HepG2 (cell line): ENCODE data around the gene RFFL. TPM values are rescaled to one million over a fixed set of nuclear protein-coding genes. Genes with fewer than 3 reads are reported as not detected.

Experiments
- ATAC-seq: fragments of 200-7000 bp; cut with Tn5 transposase; 3 replicates; pipeline ENCODE4 v1.9.1; 2020; ENCODE audit warnings: mild to moderate bottlenecking, moderate library complexity
- BruUV-seq: library from RNA; stranded (reverse); fragments of 400-500 nt; replicated peaks from 2 replicates; lab custom pipeline; 2021; lab: Mats Ljungman, UMichigan
- CTCF ChIA-PET: fragments of 300-600 bp; formaldehyde crosslinking; extraction: SDS; loops from one replicate; lab custom pipeline; 2021; ENCODE audit warnings: low total read pairs, inconsistent platforms, low intra/inter-chr PET ratio; lab: Yijun Ruan, JAX
- POLR2A ChIA-PET: fragments of 350-600 bp; sonication (Branson Sonifier 250); formaldehyde crosslinking; loops from one replicate; lab custom pipeline; 2020; ENCODE audit warnings: antibody characterized with exemption, inconsistent platforms; lab: Yijun Ruan, JAX
- DNase-seq: peaks from one replicate; pipeline ENCODE4 v3.0.0-alpha.2; 2015; ENCODE audit warnings: low spot score
- FAIRE-seq: peaks from 3 replicates; lab custom pipeline; 2011; peaks lifted over from hg19 to GRCh38; lab: Jason Lieb, UNC
- H2AFZ ChIP-seq: one replicate; pipeline ENCODE4 v1.6.1; 2011; ENCODE audit warnings: low read length, inconsistent platforms
- H3K27ac ChIP-seq: fragments of 300-600 bp; 3 replicates; pipeline ENCODE4 v1.8.0; 2011; ENCODE audit warnings: mixed run types, mild to moderate bottlenecking, mixed read lengths, low read length, inconsistent platforms; ENCODE audit not compliant: insufficient read depth; ENCODE audit errors: extremely low read length
- H3K27me3 ChIP-seq, 2 experiments: fragments of 200-600 bp in 1 of 2; 2 replicates in 1 of 2; 3 replicates in 1 of 2; pipeline versions ENCODE4 v1.6.0 to v1.8.0; 2011; ENCODE audit warnings: low read length in 2 of 2, mild to moderate bottlenecking in 2 of 2, moderate library complexity in 2 of 2, inconsistent platforms in 1 of 2; ENCODE audit not compliant: insufficient read depth in 2 of 2, control insufficient read depth in 1 of 2
- H3K36me3 ChIP-seq, 2 experiments: fragments of 200-600 bp in 1 of 2; replicated peaks in 1 of 2; 2 replicates in 1 of 2; 3 replicates in 1 of 2; pipeline versions ENCODE4 v1.5.1 to v1.8.0; 2011; ENCODE audit warnings: low read length in 2 of 2, inconsistent platforms in 1 of 2; ENCODE audit not compliant: insufficient read depth in 2 of 2, control insufficient read depth in 1 of 2
- H3K4me1 ChIP-seq: 2 replicates; pipeline ENCODE4 v1.5.1; 2012; ENCODE audit warnings: low read length, inconsistent platforms; ENCODE audit not compliant: insufficient read depth
- H3K4me2 ChIP-seq: 2 replicates; pipeline ENCODE4 v1.6.0; 2011; ENCODE audit warnings: low read depth, low read length, inconsistent platforms
- H3K4me3 ChIP-seq, 3 experiments: fragments of 200-600 bp in 1 of 3; sonication (generic), shearing (Covaris generic) in 1 of 3; replicated peaks in 1 of 3; 2 replicates each; pipeline ENCODE4 v1.5.1; 2011 to 2016; ENCODE audit warnings: low read length in 3 of 3, inconsistent platforms in 2 of 3, low read depth in 2 of 3, mild to moderate bottlenecking in 2 of 3, control low read depth in 1 of 3, mixed read lengths in 1 of 3; ENCODE audit not compliant: insufficient read depth in 1 of 3
- H3K79me2 ChIP-seq: one replicate; pipeline ENCODE4 v1.6.1; 2011; ENCODE audit warnings: low read length, inconsistent platforms; ENCODE audit not compliant: insufficient read depth
- H3K9ac ChIP-seq: 2 replicates; pipeline ENCODE4 v1.6.0; 2011; ENCODE audit warnings: mild to moderate bottlenecking, low read depth, low read length, inconsistent platforms; ENCODE audit not compliant: insufficient read depth
- H3K9me3 ChIP-seq: 2 replicates; pipeline ENCODE4 v1.5.1; 2012; ENCODE audit warnings: mild to moderate bottlenecking, low read length
- H4K20me1 ChIP-seq: 2 replicates; pipeline ENCODE4 v1.6.0; 2011; ENCODE audit warnings: inconsistent platforms, mild to moderate bottlenecking, low read length, moderate library complexity; ENCODE audit not compliant: insufficient read depth
- ASH2L ChIP-seq: fragments of 300-600, 200-600 bp; sonication (generic); IDR thresholded peaks from 2 replicates; pipeline ENCODE4 v1.7.0; 2017; ENCODE audit warnings: low read depth, mild to moderate bottlenecking, moderate library complexity, mixed read lengths, low read length; ENCODE audit not compliant: insufficient read length
- GATAD2A ChIP-seq: IDR thresholded peaks from 2 replicates; pipeline ENCODE4 v1.6.1; 2016
- HNF4A ChIP-seq: sonication (generic); formaldehyde crosslinking; IDR thresholded peaks from 2 replicates; pipeline ENCODE4 v1.4.0; 2020; ENCODE audit warnings: missing genetic modification reagents
- MED1 ChIP-seq: sonication (generic); formaldehyde crosslinking; IDR thresholded peaks from 2 replicates; pipeline ENCODE4 v1.4.0; 2020; ENCODE audit warnings: missing genetic modification reagents
- MEIS2 ChIP-seq: sonication (generic); formaldehyde crosslinking; IDR thresholded peaks from 2 replicates; pipeline ENCODE4 v1.9.0; 2021; ENCODE audit warnings: mild to moderate bottlenecking, missing genetic modification reagents
- PPARG ChIP-seq: conservative IDR thresholded peaks from 2 replicates; pipeline ENCODE4 v1.6.1; 2016; ENCODE audit warnings: missing biosample characterization, missing genetic modification reagents
- RELA ChIP-seq: sonication (generic); formaldehyde crosslinking; IDR thresholded peaks from 2 replicates; pipeline ENCODE4 v1.4.0; 2020; ENCODE audit warnings: missing genetic modification reagents
- SMAD9 ChIP-seq: sonication (generic); formaldehyde crosslinking; IDR thresholded peaks from 2 replicates; pipeline ENCODE4 v1.5.1; 2020; ENCODE audit warnings: mild to moderate bottlenecking, missing genetic modification reagents
- SNAPC2 ChIP-seq: sonication (generic); formaldehyde crosslinking; IDR thresholded peaks from 2 replicates; pipeline ENCODE4 v1.8.1; 2022; ENCODE audit warnings: mild to moderate bottlenecking, missing genetic modification reagents
- SOX6 ChIP-seq, 2 experiments: fragments of 450-650 bp in 1 of 2; sonication (generic) in 1 of 2; formaldehyde crosslinking in 1 of 2; IDR thresholded peaks; 2 replicates each; pipeline versions ENCODE4 v1.4.0 to v1.6.1; 2017 to 2020; ENCODE audit warnings: antibody characterized with exemption in 1 of 2, mild to moderate bottlenecking in 1 of 2, missing genetic modification reagents in 1 of 2
- TOPORS ChIP-seq: sonication (generic); formaldehyde crosslinking; IDR thresholded peaks from 2 replicates; pipeline ENCODE4 v1.8.0; 2023; ENCODE audit warnings: mild to moderate bottlenecking, missing genetic modification reagents
- ZNF292 ChIP-seq: sonication (generic); formaldehyde crosslinking; IDR thresholded peaks from 2 replicates; pipeline ENCODE4 v1.8.1; 2022; ENCODE audit warnings: mild to moderate bottlenecking, low read depth, missing genetic modification reagents, borderline replicate concordance
- ZNF430 ChIP-seq: sonication (generic); formaldehyde crosslinking; IDR thresholded peaks from 2 replicates; pipeline ENCODE4 v1.9.0; 2021; ENCODE audit warnings: mild to moderate bottlenecking, missing genetic modification reagents
- ZNF644 ChIP-seq: IDR thresholded peaks from 2 replicates; pipeline ENCODE4 v1.6.1; 2016; ENCODE audit warnings: low read depth
- in situ Hi-C: cut with HindIII; loops from 2 replicates; pipeline ENCODE4 v1.10.0; 2017; ENCODE audit warnings: low pct_unique_long_range_greater_than_20kb; ENCODE audit not compliant: extremely low pct_ligation_motif_present
- intact Hi-C: fragments of 100-400 bp; cut with micrococcal nuclease; formaldehyde crosslinking; loops from one replicate; pipeline ENCODE4 v1.10.0; 2022; ENCODE audit not compliant: unreplicated experiment
- polyA plus RNA-seq, 8 experiments: library from polyadenylated mRNA; depleted of rRNA in 3 of 8; stranded (reverse) in 7 of 8; unstranded in 1 of 8; fragments of >200 nt; fragmentation: Illumina TruSeq in 4 of 8; extraction: Trizol in 4 of 8; gene quantifications; 2 replicates each; pipeline versions ENCODE4 v1.2.1 to v1.2.3, GENCODE V29; 2011 to 2016; ENCODE audit warnings: low read depth in 4 of 8, missing spikeins in 1 of 8, mixed read lengths in 1 of 8; ENCODE audit not compliant: insufficient read depth in 1 of 8
- total RNA-seq, 5 experiments: library from RNA; depleted of rRNA; stranded (reverse); fragments of >200 nt; fragmentation: Illumina TruSeq; extraction: Trizol; gene quantifications; 2 replicates each; pipeline ENCODE4 v1.2.3, GENCODE V29; 2016; ENCODE audit warnings: low read depth in 1 of 5

RFFL gene
- total and polyA plus RNA-seq, 2 of the 13 experiments (the other 11 are each of a cell fraction or from before 2014, with no cell fraction given), result 24.3 to 48.6 TPM

GRCh38 chr17:35052780-35053179 is 10.7 kb downstream of the RFFL start:
- no peak overlapping the region for H2AFZ ChIP-seq
- H3K4me2 ChIP-seq, result peak overlapping the region; percentile 89
- intact Hi-C loops, result no loop called here
- ChIA-PET POLR2A (interaction anchor here (0.5 to 5.0 kb wide), 5 partner anchors 11 to 37 kb away, joined by 3 to 57 read pairs (median 5); partner anchors contain the start of gene RFFL), CTCF (no interaction called here)
- peaks cover 71% of the 10 kb centered on the region for H3K79me2 ChIP-seq
- no TSS peak for BruUV-seq
- no peaks in the 10 kb centered on the region for H3K9me3 ChIP-seq
- H3K27ac ChIP-seq, result peak overlapping the region; percentile 93
- no peaks in the 10 kb centered on the region for H4K20me1 ChIP-seq
- peak overlapping the region in 1 of 3 experiments; percentile 38; a peak in 1 of 6 replicates for H3K4me3 ChIP-seq
- FAIRE-seq, result no peak
- peak; percentile 24; the same call in 1 of the 3 replicates for ATAC-seq
- no peaks in the 10 kb centered on the region; a peak in 1 of 5 replicates for H3K27me3 ChIP-seq
- DNase-seq, result no peak
- H3K36me3 ChIP-seq, result peaks cover 1 to 7% of the 10 kb centered on the region in 2 experiments; a peak in 2 of 5 replicates
- H3K9ac ChIP-seq, result peak overlapping the region; percentile 73; the same call in 1 of the 2 replicates
- TF ChIP-seq PPARG (CRISPR knock-in tag) (0 out of 2 replicates have a peak, but pooled peaks have one; percentile 41), MED1 (CRISPR knock-in tag) (peak; percentile 40; the same call in 1 of the 2 replicates), SOX6 (IDR thresholded peaks at IDR 0.05) (no peak), SOX6 (CRISPR knock-in tag; IDR thresholded peaks at IDR 0.05) (peak; percentile 31; the same call in 1 of the 2 replicates), ZNF644 (CRISPR knock-in tag) (0 out of 2 replicates have a peak, but pooled peaks have one; percentile 21), ZNF430 (no peak), HNF4A (peak; percentile 1), MEIS2 (CRISPR knock-in tag) (no peak), RELA (CRISPR knock-in tag) (no peak), GATAD2A (CRISPR knock-in tag) (0 out of 2 replicates have a peak, but pooled peaks have one; percentile 6), SMAD9 (CRISPR knock-in tag) (no peak)
- in situ Hi-C loops, result no loop called here
- H3K4me1 ChIP-seq, result peaks cover 85% of the 10 kb centered on the region

- H3K4me1 ChIP-seq, result peaks cover 87% of the 10 kb centered on the region
- no peak for ATAC-seq
- H4K20me1 ChIP-seq, result no peaks in the 10 kb centered on the region
- CTCF ChIA-PET, result no interaction called here
- H2AFZ ChIP-seq, result no peak overlapping the region
- H3K79me2 ChIP-seq, result peaks cover 68% of the 10 kb centered on the region
- H3K9me3 ChIP-seq, result no peaks in the 10 kb centered on the region
- FAIRE-seq, result no peak
- DNase-seq, result no peak
- peaks cover 1 to 7% of the 10 kb centered on the region in 2 experiments; a peak in 1 of 5 replicates for H3K36me3 ChIP-seq
- peak overlapping the region; percentile 32 to 50 (median 38); a peak in 5 of 6 replicates for H3K4me3 ChIP-seq
- intact Hi-C loops, result no loop called here
- no peaks in the 10 kb centered on the region; a peak in 1 of 5 replicates for H3K27me3 ChIP-seq
- TF ChIP-seq SNAPC2 (CRISPR knock-in tag) (no peak), ASH2L (no peak), ZNF292 (CRISPR knock-in tag) (no peak), TOPORS (no peak)
- peak overlapping the region; percentile 73 for H3K9ac ChIP-seq
- POLR2A ChIA-PET, result interaction anchor here (1.8 to 5.0 kb wide), 3 partner anchors 12 to 72 kb away, joined by 10 to 57 read pairs (median 11); partner anchors contain the start of genes LIG3 and RFFL
- peak overlapping the region; percentile 89 for H3K4me2 ChIP-seq
- in situ Hi-C loops, result no loop called here
- peak overlapping the region; percentile 93 for H3K27ac ChIP-seq
- no TSS peak for BruUV-seq
Observed at GRCh38 chr17:35052241-35052610, 11.3 kb downstream of the RFFL start.
